ENCODE results near the gene SPINT2. TPM values are rescaled to one million over a fixed set of nuclear protein-coding genes. Genes with fewer than 3 reads are reported as not detected.

Gene SPINT2
- total RNA-seq, 2 experiments from 2014 or later: 36.7 to 77.2 TPM

DNA sequence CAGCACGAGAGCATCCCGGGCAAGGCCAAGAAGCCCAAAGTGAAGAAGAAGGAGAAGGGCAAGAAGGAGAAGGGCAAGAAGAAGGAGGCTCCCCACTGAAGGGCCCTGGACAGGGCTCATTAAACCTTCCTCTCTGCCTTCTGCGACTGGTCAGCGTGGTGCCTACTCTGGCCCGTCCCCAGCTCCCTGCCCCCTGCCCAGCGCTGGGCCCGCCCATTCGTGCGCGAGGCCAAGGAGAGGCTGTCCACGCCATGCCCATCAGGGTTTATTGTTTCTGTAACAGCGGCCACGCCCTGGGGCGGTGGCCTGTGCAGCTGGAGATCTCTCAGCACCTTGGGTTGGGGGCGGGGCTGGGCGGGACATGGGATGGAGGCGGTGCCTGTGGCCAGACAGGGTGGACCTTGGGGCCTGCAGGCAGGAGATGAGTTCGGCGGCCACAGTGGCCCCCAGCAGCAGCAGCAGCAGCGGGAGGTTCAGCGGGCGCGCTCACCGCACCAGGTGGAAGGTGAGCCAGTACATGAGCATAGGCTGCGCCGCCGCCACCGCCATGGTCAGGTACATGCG is 40.6 kb downstream of the SPINT2 start:
- H3K36me3 ChIP-seq (ENCODE audit: insufficient read depth, low read length): peaks cover 9% of the 10 kb centered on the region; the same call in 1 of the 2 replicates
- H3K4me3 ChIP-seq (ENCODE audit: low read depth, low read length, poor library complexity, severe bottlenecking): no peak overlapping the region
- H3K9me2 ChIP-seq (ENCODE audit: insufficient read depth, low read length): no peaks in the 10 kb centered on the region
- intact Hi-C loops (cut with micrococcal nuclease; ENCODE audit: unreplicated experiment): no loop called here
- no peaks in the 10 kb centered on the region for H3K79me2 ChIP-seq (ENCODE audit: insufficient read depth, low read depth, low read length)
- no TSS peak for BruUV-seq (replicated peaks)
- CTCF ChIA-PET (ENCODE audit: unreplicated experiment): no interaction called here
- H3K27ac ChIP-seq (ENCODE audit: low read depth, low read length, poor library complexity, severe bottlenecking): no peak overlapping the region
- DNase-seq (ENCODE audit: low spot score): no peak
- no peaks in the 10 kb centered on the region for H3K9me3 ChIP-seq (ENCODE audit: low read length)
- no peaks in the 10 kb centered on the region for H4K20me1 ChIP-seq (ENCODE audit: insufficient read depth, low read length)
- POLR2A ChIA-PET: no interaction called here
- H2AFZ ChIP-seq (ENCODE audit: low read length): no peak overlapping the region
- no peaks in the 10 kb centered on the region for H3K4me1 ChIP-seq (ENCODE audit: insufficient read depth, low read length, poor library complexity, severe bottlenecking)
- TF ChIP-seq, protein P1, sequence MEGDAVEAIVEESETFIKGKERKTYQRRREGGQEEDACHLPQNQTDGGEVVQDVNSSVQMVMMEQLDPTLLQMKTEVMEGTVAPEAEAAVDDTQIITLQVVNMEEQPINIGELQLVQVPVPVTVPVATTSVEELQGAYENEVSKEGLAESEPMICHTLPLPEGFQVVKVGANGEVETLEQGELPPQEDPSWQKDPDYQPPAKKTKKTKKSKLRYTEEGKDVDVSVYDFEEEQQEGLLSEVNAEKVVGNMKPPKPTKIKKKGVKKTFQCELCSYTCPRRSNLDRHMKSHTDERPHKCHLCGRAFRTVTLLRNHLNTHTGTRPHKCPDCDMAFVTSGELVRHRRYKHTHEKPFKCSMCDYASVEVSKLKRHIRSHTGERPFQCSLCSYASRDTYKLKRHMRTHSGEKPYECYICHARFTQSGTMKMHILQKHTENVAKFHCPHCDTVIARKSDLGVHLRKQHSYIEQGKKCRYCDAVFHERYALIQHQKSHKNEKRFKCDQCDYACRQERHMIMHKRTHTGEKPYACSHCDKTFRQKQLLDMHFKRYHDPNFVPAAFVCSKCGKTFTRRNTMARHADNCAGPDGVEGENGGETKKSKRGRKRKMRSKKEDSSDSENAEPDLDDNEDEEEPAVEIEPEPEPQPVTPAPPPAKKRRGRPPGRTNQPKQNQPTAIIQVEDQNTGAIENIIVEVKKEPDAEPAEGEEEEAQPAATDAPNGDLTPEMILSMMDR (conservative IDR thresholded peaks at IDR 0.05; ENCODE audit: low read length): no peak
- no peak for TF ChIP-seq EZH2phosphoT487 (IDR thresholded peaks at IDR 0.05; ENCODE audit: borderline replicate concordance, low read depth, low read length)
- H3K4me2 ChIP-seq (ENCODE audit: low read length): no peak overlapping the region

DNA sequence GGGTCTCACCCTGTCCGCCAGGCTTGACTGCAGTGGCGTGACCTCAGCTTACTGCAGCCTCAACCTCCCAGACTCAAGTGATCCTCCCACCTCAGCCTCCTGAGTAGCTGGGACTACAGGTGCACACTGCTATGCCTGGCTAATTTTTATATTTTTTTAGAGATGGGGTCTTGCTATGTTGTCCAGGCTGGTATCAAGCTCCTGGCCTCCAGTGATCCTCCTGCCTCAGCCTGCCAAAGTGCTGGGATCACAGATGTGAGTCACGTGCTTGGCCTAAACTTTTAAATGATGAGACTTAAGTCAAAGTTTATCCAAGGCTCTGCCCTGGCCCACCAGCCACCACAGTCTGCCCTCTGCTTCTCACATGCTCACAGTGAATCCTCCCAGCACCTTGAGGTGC is 41.9 kb downstream of the SPINT2 start:
- DNase-seq (ENCODE audit: low spot score): no peak
- no TSS peak for BruUV-seq (replicated peaks)
- no peaks in the 10 kb centered on the region for H4K20me1 ChIP-seq (ENCODE audit: insufficient read depth, low read length)
- TF ChIP-seq EZH2phosphoT487 (IDR thresholded peaks at IDR 0.05; ENCODE audit: borderline replicate concordance, low read depth, low read length): no peak
- TF ChIP-seq, protein P1 (conservative IDR thresholded peaks at IDR 0.05; ENCODE audit: low read length): no peak
- intact Hi-C loops (cut with micrococcal nuclease; ENCODE audit: unreplicated experiment): no loop called here
- no peak overlapping the region for H2AFZ ChIP-seq (ENCODE audit: low read length)
- ChIA-PET POLR2A (interaction anchor here (0.6 kb wide), 1 partner anchor 259 kb away, joined by 3 read pairs; no protein-coding TSS in a partner anchor), CTCF (ENCODE audit: unreplicated experiment) (no interaction called here)
- H3K36me3 ChIP-seq (ENCODE audit: insufficient read depth, low read length): peaks cover 9% of the 10 kb centered on the region; the same call in 1 of the 2 replicates
- no peaks in the 10 kb centered on the region for H3K79me2 ChIP-seq (ENCODE audit: insufficient read depth, low read depth, low read length)
- no peak overlapping the region for H3K27ac ChIP-seq (ENCODE audit: low read depth, low read length, poor library complexity, severe bottlenecking)
- H3K4me3 ChIP-seq (ENCODE audit: low read depth, low read length, poor library complexity, severe bottlenecking): no peak overlapping the region
- H3K4me1 ChIP-seq (ENCODE audit: insufficient read depth, low read length, poor library complexity, severe bottlenecking): no peaks in the 10 kb centered on the region
- no peak overlapping the region for H3K4me2 ChIP-seq (ENCODE audit: low read length)
- no peaks in the 10 kb centered on the region for H3K9me3 ChIP-seq (ENCODE audit: low read length)
- H3K9me2 ChIP-seq (ENCODE audit: insufficient read depth, low read length): no peaks in the 10 kb centered on the region

DNA sequence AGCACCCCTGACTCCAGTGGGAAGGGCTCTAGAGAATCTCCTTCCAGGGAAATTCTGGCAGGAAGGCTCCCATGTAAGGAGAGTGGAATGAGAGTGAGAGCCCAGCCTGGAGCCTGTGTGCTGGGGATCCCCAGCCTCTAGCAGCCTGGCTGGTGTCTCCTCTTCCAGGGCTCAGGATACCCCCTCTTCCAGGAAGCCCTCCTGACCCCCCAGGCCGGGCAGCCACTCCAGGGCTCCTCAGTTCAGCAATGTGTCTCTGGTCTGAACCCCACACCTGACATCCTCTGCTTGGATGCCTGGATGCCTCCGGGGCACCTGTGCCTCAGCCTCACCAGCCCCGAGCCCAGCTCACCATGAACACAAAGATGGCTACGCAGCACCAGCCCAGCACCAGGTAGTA is 42.7 kb downstream of the SPINT2 start:
- H3K36me3 ChIP-seq (ENCODE audit: insufficient read depth, low read length): peaks cover 9% of the 10 kb centered on the region; the same call in 1 of the 2 replicates
- BruUV-seq (replicated peaks): no TSS peak
- intact Hi-C loops (cut with micrococcal nuclease; ENCODE audit: unreplicated experiment): no loop called here
- H3K4me1 ChIP-seq (ENCODE audit: insufficient read depth, low read length, poor library complexity, severe bottlenecking): no peaks in the 10 kb centered on the region
- ChIA-PET CTCF (ENCODE audit: unreplicated experiment) (no interaction called here), POLR2A (no interaction called here)
- no peaks in the 10 kb centered on the region for H3K9me2 ChIP-seq (ENCODE audit: insufficient read depth, low read length)
- H3K4me3 ChIP-seq (ENCODE audit: low read depth, low read length, poor library complexity, severe bottlenecking): no peak overlapping the region
- no peaks in the 10 kb centered on the region for H3K9me3 ChIP-seq (ENCODE audit: low read length)
- H3K4me2 ChIP-seq (ENCODE audit: low read length): no peak overlapping the region
- DNase-seq (ENCODE audit: low spot score): no peak
- no peak overlapping the region for H3K27ac ChIP-seq (ENCODE audit: low read depth, low read length, poor library complexity, severe bottlenecking)
- TF ChIP-seq, protein P1 (conservative IDR thresholded peaks at IDR 0.05; ENCODE audit: low read length): no peak
- no peak for TF ChIP-seq EZH2phosphoT487 (IDR thresholded peaks at IDR 0.05; ENCODE audit: borderline replicate concordance, low read depth, low read length)
- no peaks in the 10 kb centered on the region for H3K79me2 ChIP-seq (ENCODE audit: insufficient read depth, low read depth, low read length)
- no peak overlapping the region for H2AFZ ChIP-seq (ENCODE audit: low read length)
- H4K20me1 ChIP-seq (ENCODE audit: insufficient read depth, low read length): no peaks in the 10 kb centered on the region
